Subcutaneous adipose tissue (tissue), 4 donors: ENCODE measurements around the gene UNC13A. TPM values are rescaled to one million over a fixed set of nuclear protein-coding genes. Genes with fewer than 3 reads are reported as not detected.

ENCODE experiments used
- total RNA-seq, 4 donors: library from RNA; depleted of rRNA; stranded (reverse); fragments of >200 nt; gene quantifications; one replicate each; pipeline ENCODE4 v1.1.0, GENCODE V29; 2016
- TF ChIP-seq, protein P1 (sequence below): fragments of 450-650 bp; IDR thresholded peaks from one replicate; pipeline ENCODE4 v1.5.1; 2016; ENCODE audit warnings: low read depth, mild to moderate bottlenecking, control low read depth, antibody characterized with exemption, moderate library complexity

UNC13A gene
- total RNA-seq, 4 donors from 2014 or later: not detected

DNA sequence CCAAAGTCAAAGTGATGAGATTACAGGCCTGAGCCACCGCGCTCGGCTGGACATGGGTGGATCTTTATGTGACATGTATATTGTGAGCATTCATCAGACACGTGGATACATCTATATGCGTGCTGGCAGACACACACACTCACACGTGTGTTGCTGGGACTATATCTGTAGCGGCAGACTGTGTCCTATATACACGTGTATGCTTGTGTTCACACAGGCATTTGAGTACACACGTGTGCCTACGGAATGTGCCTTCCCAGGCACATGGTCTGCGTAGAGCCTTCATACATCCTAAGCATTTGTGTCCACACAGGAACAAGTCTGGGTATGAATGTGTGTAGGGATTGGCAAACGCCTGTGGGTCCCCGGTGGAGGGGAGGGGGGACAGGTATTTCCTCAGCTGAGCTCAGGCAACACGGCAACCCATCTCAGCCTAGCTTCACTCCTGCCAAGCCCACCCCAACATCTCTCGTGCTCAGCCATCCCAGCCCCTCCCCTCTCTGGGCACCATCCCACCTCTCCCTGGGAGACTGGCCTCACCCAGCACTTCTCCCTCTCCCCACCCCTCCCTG lies 2.6 kb downstream of the UNC13A start:
- TF ChIP-seq, protein P1, sequence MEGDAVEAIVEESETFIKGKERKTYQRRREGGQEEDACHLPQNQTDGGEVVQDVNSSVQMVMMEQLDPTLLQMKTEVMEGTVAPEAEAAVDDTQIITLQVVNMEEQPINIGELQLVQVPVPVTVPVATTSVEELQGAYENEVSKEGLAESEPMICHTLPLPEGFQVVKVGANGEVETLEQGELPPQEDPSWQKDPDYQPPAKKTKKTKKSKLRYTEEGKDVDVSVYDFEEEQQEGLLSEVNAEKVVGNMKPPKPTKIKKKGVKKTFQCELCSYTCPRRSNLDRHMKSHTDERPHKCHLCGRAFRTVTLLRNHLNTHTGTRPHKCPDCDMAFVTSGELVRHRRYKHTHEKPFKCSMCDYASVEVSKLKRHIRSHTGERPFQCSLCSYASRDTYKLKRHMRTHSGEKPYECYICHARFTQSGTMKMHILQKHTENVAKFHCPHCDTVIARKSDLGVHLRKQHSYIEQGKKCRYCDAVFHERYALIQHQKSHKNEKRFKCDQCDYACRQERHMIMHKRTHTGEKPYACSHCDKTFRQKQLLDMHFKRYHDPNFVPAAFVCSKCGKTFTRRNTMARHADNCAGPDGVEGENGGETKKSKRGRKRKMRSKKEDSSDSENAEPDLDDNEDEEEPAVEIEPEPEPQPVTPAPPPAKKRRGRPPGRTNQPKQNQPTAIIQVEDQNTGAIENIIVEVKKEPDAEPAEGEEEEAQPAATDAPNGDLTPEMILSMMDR: no peak

DNA sequence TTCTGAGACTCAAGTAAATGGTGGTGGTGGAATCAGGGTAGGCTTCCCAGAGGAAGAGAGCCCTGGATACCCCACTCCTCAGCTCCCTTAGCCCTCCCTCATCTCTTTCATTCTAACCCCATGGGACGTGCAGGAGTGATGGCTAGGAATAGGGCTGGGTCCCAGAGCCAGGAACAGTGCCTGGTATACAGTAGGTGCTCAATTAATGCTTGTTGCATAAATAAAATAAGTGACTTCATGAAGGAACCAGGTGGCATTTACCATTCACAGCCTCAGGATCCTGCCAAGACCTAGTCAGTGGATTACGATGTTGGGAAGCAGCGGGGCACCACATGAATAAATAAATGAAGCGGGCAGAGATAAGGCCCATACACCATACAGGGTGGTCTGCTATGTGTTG lies 3.9 kb downstream of the UNC13A start:
- TF ChIP-seq, protein P1: no peak

DNA sequence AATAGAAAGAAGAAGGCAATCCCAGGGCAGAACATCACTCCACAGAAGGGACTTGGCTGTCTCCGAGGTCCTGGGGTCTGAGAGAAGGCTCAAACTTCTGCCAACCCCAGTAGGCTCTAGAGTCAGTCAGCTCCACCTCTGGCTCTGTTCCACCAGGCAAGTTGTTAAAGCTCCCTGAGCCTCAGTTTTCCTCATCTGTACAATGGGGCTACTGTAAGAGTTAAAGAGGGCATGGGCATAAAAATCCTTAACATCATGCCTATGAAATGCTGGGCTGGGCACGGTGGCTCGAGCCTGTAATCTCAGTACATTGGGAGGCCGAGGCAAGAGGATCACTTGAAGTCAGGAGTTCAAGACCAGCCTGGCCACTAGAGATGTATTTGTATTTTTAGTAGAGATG lies 5.1 kb downstream of the UNC13A start:
- TF ChIP-seq, protein P1: no peak

DNA sequence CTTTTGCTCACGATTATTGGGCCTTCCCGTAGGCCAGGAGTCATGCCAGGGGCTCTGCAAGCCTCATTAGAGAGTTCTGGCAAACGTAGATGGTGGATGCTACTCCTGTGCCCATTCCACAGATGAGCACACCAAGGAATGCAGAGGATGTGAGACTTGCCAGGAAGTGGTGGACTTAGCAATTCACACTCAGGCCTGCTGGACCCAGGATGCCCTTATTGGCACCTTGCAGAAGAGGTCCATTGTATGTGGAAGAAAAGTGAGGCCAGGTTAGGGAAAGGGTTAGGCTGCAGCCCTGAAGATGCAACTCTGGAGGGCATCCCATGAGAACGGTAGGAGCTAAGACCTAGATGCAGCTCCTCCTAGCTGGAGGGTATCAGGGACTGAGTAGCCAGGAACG lies 5.9 kb downstream of the UNC13A start:
- TF ChIP-seq, protein P1: no peak

DNA sequence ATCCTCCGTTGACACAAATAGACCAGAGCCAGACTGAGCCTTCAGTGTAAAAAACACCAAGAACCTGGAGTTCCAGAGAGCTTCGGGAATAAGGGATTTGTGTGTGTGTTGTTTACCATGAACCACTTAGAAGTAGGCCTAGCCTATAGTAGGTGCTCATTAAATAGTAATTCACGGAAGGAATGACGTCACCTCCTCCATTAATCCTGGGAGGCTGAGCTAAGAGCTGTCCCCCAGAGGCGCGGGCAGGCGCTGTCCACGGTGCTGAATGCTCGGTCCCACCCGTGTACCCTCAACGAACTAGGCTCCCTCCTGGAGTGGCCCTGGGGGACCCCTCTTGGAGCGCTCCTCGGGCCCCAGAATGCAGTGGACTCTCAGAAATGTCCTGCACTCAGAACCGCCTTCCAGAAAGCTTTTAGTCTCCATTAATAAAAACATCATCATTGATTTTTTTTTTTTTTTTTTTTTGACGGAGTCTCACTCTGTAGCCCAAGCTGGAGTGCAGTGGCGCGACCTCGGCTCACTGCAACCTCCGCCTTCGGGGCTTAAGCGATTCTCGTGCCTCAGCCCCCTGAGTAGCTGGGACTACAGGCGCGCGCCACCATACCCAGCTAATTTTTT lies 6.5 kb downstream of the UNC13A start:
- TF ChIP-seq, protein P1: no peak

DNA sequence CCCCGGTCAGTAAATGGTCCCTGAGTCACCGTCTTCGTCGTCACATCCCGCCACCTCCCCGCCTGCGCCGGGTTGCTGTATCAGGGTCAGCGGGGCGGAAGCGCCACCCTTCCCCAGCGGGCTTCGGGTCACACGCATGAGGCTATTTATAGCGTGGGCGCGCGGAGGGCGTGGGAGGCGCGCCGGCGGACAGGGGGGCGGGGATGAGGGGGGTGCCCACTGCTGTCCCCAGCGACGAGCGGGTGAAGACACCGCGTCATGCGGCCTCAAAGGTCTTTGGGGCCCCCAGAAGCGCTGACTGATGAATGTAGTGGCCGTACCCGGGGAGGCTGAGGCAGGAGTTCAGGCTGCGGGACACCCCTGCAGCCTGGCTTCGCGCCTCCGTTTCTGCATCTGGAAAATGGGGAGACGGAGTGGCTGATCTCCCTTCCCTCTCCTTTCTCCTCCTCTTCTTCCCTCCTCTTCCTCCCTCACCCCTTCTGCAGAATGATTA lies 7.9 kb downstream of the UNC13A start:
- TF ChIP-seq, protein P1: no peak

DNA sequence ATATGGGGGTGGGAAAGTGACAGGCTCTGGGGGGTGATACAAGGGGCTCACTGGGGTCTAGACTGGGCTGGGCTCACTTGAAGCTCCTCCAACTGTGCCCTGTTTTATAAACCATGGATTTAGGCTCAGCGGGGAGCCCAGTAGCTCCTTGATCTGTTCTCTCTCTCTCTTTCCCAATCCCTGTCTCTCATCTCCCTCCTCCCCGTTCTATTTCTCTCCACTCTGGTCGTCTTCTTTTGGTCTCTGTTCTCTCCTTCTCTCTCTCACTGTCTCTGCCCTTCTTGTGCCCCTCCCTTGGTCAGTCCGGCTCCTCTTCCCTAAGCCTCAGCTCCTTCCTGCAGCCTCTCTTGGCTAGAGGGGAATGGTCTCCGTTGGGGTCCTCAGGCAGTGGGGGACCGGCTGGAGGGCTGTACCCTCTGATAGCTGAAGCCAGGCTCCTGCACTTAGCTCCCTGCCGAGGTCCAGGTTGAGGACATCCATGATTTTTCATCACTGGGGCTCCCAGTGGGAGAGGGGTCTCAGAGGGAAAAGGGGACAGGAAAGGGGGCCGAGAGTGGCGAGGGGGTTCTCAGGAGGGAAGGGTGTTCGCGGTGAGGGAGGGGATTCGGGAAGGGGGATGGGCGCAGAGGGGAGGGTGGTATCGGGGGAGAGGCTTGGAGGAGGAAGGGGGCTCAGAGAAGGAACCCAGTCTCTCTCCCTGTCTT lies 8.5 kb downstream of the UNC13A start:
- TF ChIP-seq, protein P1: no peak
